Effector memory CD8-positive, alpha-beta T cell (primary cell): ENCODE results near the gene IL1RAPL1.

ENCODE experiments used
- ATAC-seq: fragments of 150-1000 bp; cut with Tn5 transposase; replicated peaks from 2 replicates; pipeline ENCODE4 v1.10.0; 2021; ENCODE audit warnings: mild to moderate bottlenecking, moderate library complexity
- DNase-seq, 3 experiments: peaks; one replicate each; pipeline ENCODE4 v3.0.0; 2021
- H3K27ac Mint-ChIP-seq, 2 donors: one replicate each; pipeline ENCODE4 v1.8.0; 2022; ENCODE audit warnings: mild to moderate bottlenecking in 2 of 2, mixed read lengths in 2 of 2, moderate library complexity in 2 of 2
- H3K27me3 Mint-ChIP-seq, 2 donors: one replicate each; pipeline ENCODE4 v1.8.0; 2022; ENCODE audit warnings: mixed read lengths in 2 of 2
- H3K36me3 Mint-ChIP-seq: one replicate; pipeline ENCODE4 v1.8.0; 2022; ENCODE audit warnings: mild to moderate bottlenecking, moderate library complexity, mixed read lengths; ENCODE audit not compliant: insufficient read depth
- H3K4me1 Mint-ChIP-seq, 2 donors: one replicate each; pipeline ENCODE4 v1.8.0; 2022; ENCODE audit warnings: low read depth in 2 of 2, mixed read lengths in 2 of 2
- H3K4me3 Mint-ChIP-seq, 2 donors: one replicate each; pipeline ENCODE4 v1.8.0; 2022; ENCODE audit warnings: mild to moderate bottlenecking in 2 of 2, mixed read lengths in 2 of 2, moderate library complexity in 2 of 2
- H3K9me3 Mint-ChIP-seq, 2 donors: one replicate each; pipeline ENCODE4 v1.8.0; 2022; ENCODE audit warnings: mixed read lengths in 2 of 2

The IL1RAPL1 gene

DNA sequence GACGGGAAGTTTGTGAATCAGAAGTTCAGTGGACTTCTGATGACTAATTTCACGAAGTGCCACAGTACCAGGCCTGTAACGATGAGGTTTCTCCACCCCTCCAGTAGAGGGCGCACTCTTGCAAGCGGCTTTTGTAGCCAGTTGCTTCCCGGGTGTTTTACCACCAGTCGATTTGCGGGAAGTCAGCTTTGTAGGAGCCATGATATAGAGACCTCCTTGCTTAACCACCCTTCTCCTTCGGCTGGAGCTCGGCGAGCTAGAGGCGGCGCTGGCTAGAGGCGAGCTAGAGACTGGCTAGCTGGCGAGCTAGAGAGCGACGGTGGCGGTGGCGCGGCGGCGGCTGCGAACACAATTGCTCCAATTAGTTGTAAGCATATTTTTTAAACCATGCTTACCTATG lies 72.0 kb downstream of the IL1RAPL1 start:
- Mint-ChIP-seq H3K4me3 (no peak overlapping the region), H3K9me3 (peaks cover 3 to 7% of the 10 kb centered on the region in 2 donors), H3K36me3 (no peaks in the 10 kb centered on the region), H3K27me3 (no peaks in the 10 kb centered on the region), H3K27ac (no peak overlapping the region), H3K4me1 (no peaks in the 10 kb centered on the region)
- ATAC-seq (no peak), DNase-seq (no peak)

DNA sequence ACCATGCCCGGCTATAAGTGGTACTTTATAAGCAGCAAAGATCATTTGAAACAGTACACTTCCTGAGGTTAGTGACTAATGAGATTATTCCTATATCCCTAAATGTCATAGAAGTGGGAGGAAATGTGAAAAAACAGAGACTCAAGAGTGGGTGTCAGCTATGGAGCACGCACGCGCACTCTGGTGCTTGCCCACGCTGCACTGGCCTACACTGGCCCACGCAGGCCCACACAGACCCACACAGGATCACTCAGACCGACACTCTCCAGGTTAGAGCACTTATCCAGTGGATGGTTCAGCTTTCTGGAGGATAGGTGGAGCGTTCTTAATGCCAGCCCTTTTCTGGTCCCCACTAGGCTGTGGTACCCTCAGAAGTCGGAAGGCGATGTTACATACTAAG lies 78.5 kb downstream of the IL1RAPL1 start:
- Mint-ChIP-seq H3K9me3 (peaks cover 3 to 7% of the 10 kb centered on the region in 2 donors), H3K4me3 (no peak overlapping the region), H3K27ac (no peak overlapping the region), H3K4me1 (no peaks in the 10 kb centered on the region), H3K27me3 (no peaks in the 10 kb centered on the region), H3K36me3 (no peaks in the 10 kb centered on the region)
- ATAC-seq: no peak
- no peak for DNase-seq

GRCh38 chrX:28668303-28668702 lies 81.1 kb downstream of the IL1RAPL1 start:
- Mint-ChIP-seq H3K4me1 (no peaks in the 10 kb centered on the region), H3K4me3 (no peak overlapping the region)

DNA sequence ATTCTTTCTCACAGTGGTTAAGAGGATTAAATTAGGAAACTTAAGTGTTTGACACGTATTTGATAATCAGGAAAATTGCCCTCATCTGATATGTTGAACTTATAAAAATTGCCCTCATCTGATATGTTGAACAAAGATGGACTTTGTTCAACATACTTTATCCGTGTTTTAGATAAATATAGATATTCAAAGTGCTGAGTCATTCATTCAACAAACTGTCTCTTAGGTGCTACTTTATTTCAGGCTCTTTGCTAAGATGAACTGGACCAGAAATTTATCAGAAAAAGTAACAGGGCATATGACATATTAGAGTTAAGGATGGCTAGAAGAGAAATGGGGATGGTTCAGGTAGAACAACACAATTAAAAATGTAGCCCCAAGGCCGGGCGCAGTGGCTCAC lies 81.7 kb downstream of the IL1RAPL1 start:
- DNase-seq (no peak), ATAC-seq (no peak)
- no peaks in the 10 kb centered on the region for H3K36me3 Mint-ChIP-seq
- H3K4me1 Mint-ChIP-seq: no peaks in the 10 kb centered on the region
- H3K4me3 Mint-ChIP-seq: no peak overlapping the region
- no peaks in the 10 kb centered on the region for H3K27me3 Mint-ChIP-seq
- no peaks in the 10 kb centered on the region for H3K9me3 Mint-ChIP-seq
- H3K27ac Mint-ChIP-seq: no peak overlapping the region

More at GRCh38 chrX:28668303-28668702, 81.1 kb downstream of the IL1RAPL1 start:
- DNase-seq (no peak), ATAC-seq (no peak)
- H3K27ac Mint-ChIP-seq: no peak overlapping the region
- no peaks in the 10 kb centered on the region for H3K9me3 Mint-ChIP-seq
- no peaks in the 10 kb centered on the region for H3K27me3 Mint-ChIP-seq
- no peaks in the 10 kb centered on the region for H3K36me3 Mint-ChIP-seq

DNA sequence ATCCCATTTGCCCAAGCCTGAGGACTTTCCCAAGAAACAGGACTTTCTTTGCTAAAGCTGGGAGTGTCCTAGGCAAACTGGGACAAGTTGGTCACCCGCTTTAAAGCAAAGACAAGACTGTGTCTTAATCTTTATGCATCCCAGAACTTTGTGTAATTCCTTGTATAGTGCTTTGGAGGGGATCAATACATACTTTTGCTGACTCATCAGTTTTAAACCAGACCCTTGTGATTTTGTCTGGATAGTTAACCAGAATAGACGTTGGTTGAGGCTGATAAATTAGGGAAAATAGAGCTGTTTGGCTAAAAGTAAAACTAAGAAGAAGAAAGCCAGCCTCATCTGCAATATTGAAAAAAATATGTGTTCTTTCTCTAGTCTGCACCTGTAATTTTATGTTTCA lies 82.8 kb downstream of the IL1RAPL1 start:
- Mint-ChIP-seq H3K4me3 (no peak overlapping the region), H3K9me3 (no peaks in the 10 kb centered on the region), H3K27ac (no peak overlapping the region), H3K36me3 (no peaks in the 10 kb centered on the region), H3K4me1 (no peaks in the 10 kb centered on the region), H3K27me3 (no peaks in the 10 kb centered on the region)
- no peak for DNase-seq
- no peak for ATAC-seq

DNA sequence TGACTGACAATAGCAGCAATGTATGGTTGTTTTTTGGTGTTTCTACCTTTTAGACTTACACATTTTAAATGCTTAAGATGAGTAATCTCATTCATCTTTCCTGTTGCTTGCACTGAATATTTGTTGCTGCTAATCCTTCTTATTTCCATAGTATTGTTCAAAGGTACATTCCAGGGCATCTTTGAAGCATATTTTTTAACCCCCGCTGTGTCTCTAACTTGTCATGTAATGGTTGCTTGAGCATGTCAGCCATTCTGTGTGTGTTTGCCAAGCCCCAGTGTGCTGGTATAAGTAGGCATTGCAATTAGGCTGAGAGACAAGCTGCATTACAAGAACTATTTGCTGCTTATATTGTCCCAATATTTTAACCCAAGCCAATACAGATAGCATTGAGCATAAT lies 87.9 kb downstream of the IL1RAPL1 start:
- Mint-ChIP-seq H3K27me3 (no peaks in the 10 kb centered on the region), H3K9me3 (no peaks in the 10 kb centered on the region), H3K4me1 (no peaks in the 10 kb centered on the region), H3K4me3 (no peak overlapping the region), H3K27ac (no peak overlapping the region), H3K36me3 (no peaks in the 10 kb centered on the region)
- no peak for DNase-seq
- ATAC-seq: no peak

- Mint-ChIP-seq H3K9me3 (peaks cover 4 to 17% of the 10 kb centered on the region in 2 donors), H3K27ac (no peak overlapping the region), H3K27me3 (no peaks in the 10 kb centered on the region), H3K4me3 (no peak overlapping the region), H3K36me3 (no peaks in the 10 kb centered on the region), H3K4me1 (no peaks in the 10 kb centered on the region)
- DNase-seq (no peak), ATAC-seq (no peak)
Measured at GRCh38 chrX:28693101-28693500, 105.9 kb downstream of the IL1RAPL1 start.

DNA sequence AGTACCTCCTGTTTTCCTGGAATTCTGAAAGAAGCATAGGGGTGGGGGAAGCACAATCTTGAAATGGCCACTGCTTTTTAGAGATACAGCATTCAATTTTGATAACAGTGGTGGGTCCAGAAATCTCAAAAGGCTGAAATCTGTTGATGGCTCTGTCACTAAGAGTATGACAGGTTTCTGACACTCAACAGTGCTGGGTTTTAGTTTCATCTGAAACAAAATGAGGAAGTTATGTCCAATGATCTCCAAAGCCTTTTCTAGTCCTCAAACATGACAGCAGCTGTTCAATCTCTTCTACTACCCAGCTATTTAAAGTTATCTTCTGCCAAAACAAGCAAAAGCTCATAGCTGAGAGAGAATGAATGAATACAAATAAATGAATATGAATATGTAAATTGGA lies 110.5 kb downstream of the IL1RAPL1 start:
- DNase-seq: no peak
- H3K9me3 Mint-ChIP-seq: no peaks in the 10 kb centered on the region
- ATAC-seq: no peak
- no peaks in the 10 kb centered on the region for H3K4me1 Mint-ChIP-seq
- no peak overlapping the region for H3K4me3 Mint-ChIP-seq
- no peak overlapping the region for H3K27ac Mint-ChIP-seq
- H3K36me3 Mint-ChIP-seq: no peaks in the 10 kb centered on the region
- H3K27me3 Mint-ChIP-seq: no peaks in the 10 kb centered on the region

DNA sequence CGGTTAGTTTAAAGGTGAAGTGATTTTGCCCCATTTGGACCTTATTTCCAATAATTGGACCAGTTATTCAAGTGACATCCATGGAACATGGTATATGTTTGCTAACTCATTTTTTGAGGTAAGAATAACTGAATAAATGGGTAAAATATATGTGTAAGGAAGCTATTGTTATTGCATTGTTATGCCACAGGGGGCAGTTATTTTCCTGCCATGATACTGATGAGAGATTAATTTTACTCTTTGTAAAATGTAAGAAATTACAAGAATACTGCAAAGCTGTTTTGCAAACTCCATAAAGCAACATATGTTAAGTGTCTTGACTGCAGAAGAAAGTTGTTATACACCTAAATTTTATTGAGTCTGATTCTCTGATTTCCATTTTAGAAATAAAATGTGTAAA lies 114.0 kb downstream of the IL1RAPL1 start:
- no peaks in the 10 kb centered on the region for H3K4me1 Mint-ChIP-seq
- no peak overlapping the region for H3K4me3 Mint-ChIP-seq

DNA sequence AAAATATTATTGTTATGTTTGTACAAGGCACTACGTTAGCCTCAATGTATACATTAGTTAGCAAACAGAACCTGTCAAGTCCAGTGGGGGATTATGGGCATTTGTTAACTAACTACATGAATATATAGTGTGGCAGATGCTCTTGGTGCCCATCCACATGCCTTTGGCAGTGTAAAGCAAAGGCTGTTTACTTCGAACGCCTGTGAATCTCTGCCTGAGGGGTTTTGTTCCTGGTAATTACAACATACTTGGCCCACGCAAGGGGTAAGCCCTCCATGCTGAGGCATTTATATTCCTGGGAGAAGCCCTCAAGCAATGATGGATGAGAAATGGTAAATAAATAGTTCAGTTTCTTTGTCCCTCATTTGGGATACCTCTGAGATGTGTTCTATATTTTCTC lies 119.7 kb downstream of the IL1RAPL1 start:
- H3K27ac Mint-ChIP-seq: no peak overlapping the region
- no peaks in the 10 kb centered on the region for H3K36me3 Mint-ChIP-seq
- no peaks in the 10 kb centered on the region for H3K27me3 Mint-ChIP-seq
- no peak overlapping the region for H3K4me3 Mint-ChIP-seq
- H3K9me3 Mint-ChIP-seq: peaks cover 3 to 9% of the 10 kb centered on the region in 2 donors
- no peaks in the 10 kb centered on the region for H3K4me1 Mint-ChIP-seq
- ATAC-seq (no peak), DNase-seq (no peak)

More for the DNA sequence above, 114.0 kb downstream of the IL1RAPL1 start:
- H3K27me3 Mint-ChIP-seq: no peaks in the 10 kb centered on the region
- no peak overlapping the region for H3K27ac Mint-ChIP-seq
- ATAC-seq (no peak), DNase-seq (no peak)
- H3K9me3 Mint-ChIP-seq: peaks cover 3 to 9% of the 10 kb centered on the region in 2 donors
- no peaks in the 10 kb centered on the region for H3K36me3 Mint-ChIP-seq

GRCh38 chrX:28709421-28709820 lies 122.2 kb downstream of the IL1RAPL1 start:
- no peak overlapping the region for H3K27ac Mint-ChIP-seq
- H3K36me3 Mint-ChIP-seq: no peaks in the 10 kb centered on the region
- no peaks in the 10 kb centered on the region for H3K27me3 Mint-ChIP-seq
- H3K4me3 Mint-ChIP-seq: no peak overlapping the region
- H3K9me3 Mint-ChIP-seq: peaks cover 1 to 4% of the 10 kb centered on the region in 2 donors
- no peaks in the 10 kb centered on the region for H3K4me1 Mint-ChIP-seq
- no peak for DNase-seq
- no peak for ATAC-seq

DNA sequence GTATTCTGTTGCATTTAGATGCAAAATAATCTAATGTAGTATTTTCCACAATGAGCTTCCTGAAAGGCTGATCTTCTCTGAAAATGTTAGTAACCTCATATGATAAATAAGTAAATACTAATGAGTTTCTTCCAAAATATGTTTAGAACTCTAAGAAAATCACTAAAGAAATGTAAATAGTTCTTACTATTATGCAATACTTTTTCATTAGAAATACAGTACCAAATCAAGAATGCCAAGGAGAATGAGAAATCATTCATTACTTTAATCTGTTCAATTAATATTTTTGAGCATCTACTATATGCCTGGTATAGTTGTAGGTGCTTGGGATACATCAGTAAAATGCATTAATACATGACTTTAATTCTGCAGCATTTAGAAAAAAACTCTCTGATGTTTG lies 130.6 kb downstream of the IL1RAPL1 start:
- Mint-ChIP-seq H3K36me3 (no peaks in the 10 kb centered on the region), H3K27ac (no peak overlapping the region), H3K4me1 (no peaks in the 10 kb centered on the region), H3K4me3 (no peak overlapping the region), H3K9me3 (peaks cover 0 to 1% of the 10 kb centered on the region in 2 donors), H3K27me3 (no peaks in the 10 kb centered on the region)
- no peak for ATAC-seq
- DNase-seq: no peak

DNA sequence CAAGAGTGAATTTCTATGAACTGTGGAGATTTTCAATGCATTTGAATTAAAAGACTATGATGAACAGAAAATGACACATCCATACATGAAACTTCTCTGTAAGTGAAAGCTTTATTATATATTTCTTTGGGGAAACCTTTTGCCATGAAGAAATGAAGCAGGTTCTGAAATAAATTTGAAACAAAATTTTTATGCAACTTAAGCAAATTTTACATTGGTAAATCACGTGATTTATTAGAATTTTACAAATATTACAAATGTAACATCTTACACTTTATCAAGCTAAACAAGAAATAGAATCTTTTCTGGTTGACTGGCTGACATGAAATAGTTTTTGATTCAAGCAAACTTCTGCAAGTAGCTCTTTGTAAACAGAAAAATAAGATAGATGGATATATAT lies 131.2 kb downstream of the IL1RAPL1 start:
- Mint-ChIP-seq H3K27ac (no peak overlapping the region), H3K27me3 (no peaks in the 10 kb centered on the region), H3K36me3 (no peaks in the 10 kb centered on the region), H3K4me3 (no peak overlapping the region), H3K9me3 (peaks cover 0 to 1% of the 10 kb centered on the region in 2 donors), H3K4me1 (no peaks in the 10 kb centered on the region)
- DNase-seq (no peak), ATAC-seq (no peak)

GRCh38 chrX:28719620-28720019 lies 132.4 kb downstream of the IL1RAPL1 start:
- ATAC-seq (no peak), DNase-seq (no peak)
- no peaks in the 10 kb centered on the region for H3K27me3 Mint-ChIP-seq
- peaks cover 0 to 1% of the 10 kb centered on the region in 2 donors for H3K9me3 Mint-ChIP-seq
- no peak overlapping the region for H3K27ac Mint-ChIP-seq
- H3K4me3 Mint-ChIP-seq: no peak overlapping the region
- H3K36me3 Mint-ChIP-seq: no peaks in the 10 kb centered on the region
- H3K4me1 Mint-ChIP-seq: no peaks in the 10 kb centered on the region

GRCh38 chrX:28752330-28752729 lies 165.1 kb downstream of the IL1RAPL1 start:
- H3K4me3 Mint-ChIP-seq: no peak overlapping the region
- H3K36me3 Mint-ChIP-seq: no peaks in the 10 kb centered on the region
- ATAC-seq (no peak), DNase-seq (no peak)
- H3K27me3 Mint-ChIP-seq: no peaks in the 10 kb centered on the region
- H3K4me1 Mint-ChIP-seq: no peaks in the 10 kb centered on the region
- peaks cover 8 to 14% of the 10 kb centered on the region in 2 donors for H3K9me3 Mint-ChIP-seq
- no peak overlapping the region for H3K27ac Mint-ChIP-seq
